Ovary (tissue), 3 donors: Measurements from ENCODE around the gene LILRA6.
"Not testable (repeated sequence)": the region's sequence is repeated elsewhere in the genome, so short reads cannot be mapped to it uniquely, and the experiment has no call there.

Source experiments
- POLR2A ChIP-seq: fragments of 450-650 bp; IDR thresholded peaks from one replicate; pipeline ENCODE4 v1.6.1; 2017; ENCODE audit warnings: antibody characterized with exemption, mild to moderate bottlenecking, moderate library complexity
- TF ChIP-seq, protein P1 (sequence below), 3 donors: fragments of 450-650 bp in 2 of 3; fragments of 200-600 bp in 1 of 3; IDR thresholded peaks; one replicate each; pipeline versions ENCODE4 v1.5.1 to v1.8.0; 2016 to 2022; ENCODE audit warnings: antibody characterized with exemption in 3 of 3, mild to moderate bottlenecking in 1 of 3
- donor health status: DM: no; HTN: no; CAD: no.

- not testable (repeated sequence) for TF ChIP-seq POLR2A
- TF ChIP-seq, protein P1, sequence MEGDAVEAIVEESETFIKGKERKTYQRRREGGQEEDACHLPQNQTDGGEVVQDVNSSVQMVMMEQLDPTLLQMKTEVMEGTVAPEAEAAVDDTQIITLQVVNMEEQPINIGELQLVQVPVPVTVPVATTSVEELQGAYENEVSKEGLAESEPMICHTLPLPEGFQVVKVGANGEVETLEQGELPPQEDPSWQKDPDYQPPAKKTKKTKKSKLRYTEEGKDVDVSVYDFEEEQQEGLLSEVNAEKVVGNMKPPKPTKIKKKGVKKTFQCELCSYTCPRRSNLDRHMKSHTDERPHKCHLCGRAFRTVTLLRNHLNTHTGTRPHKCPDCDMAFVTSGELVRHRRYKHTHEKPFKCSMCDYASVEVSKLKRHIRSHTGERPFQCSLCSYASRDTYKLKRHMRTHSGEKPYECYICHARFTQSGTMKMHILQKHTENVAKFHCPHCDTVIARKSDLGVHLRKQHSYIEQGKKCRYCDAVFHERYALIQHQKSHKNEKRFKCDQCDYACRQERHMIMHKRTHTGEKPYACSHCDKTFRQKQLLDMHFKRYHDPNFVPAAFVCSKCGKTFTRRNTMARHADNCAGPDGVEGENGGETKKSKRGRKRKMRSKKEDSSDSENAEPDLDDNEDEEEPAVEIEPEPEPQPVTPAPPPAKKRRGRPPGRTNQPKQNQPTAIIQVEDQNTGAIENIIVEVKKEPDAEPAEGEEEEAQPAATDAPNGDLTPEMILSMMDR (IDR thresholded peaks at IDR 0.05) = not testable (repeated sequence)
These were observed 43.0 kb upstream of the LILRA6 start for GRCh38 chr19:54285427-54286056.
